Measurements from ENCODE around the gene HLA-DMB.

Gene HLA-DMB

GRCh38 chr6:32982702-32983492 lies 42.1 kb upstream of the HLA-DMB start:
- CTCF ChIA-PET: interaction anchor here (0.7 to 10.5 kb wide), 16 partner anchors 9 to 266 kb away, joined by 3 to 167 read pairs (median 15); partner anchors contain the start of genes HLA-DMB and TAP2
- POLR2A ChIA-PET: interaction anchor here (0.7 to 12.5 kb wide), 6 partner anchors 11 to 89 kb away, joined by 3 to 271 read pairs (median 18); partner anchors contain the start of genes BRD2 and HLA-DMB
- no peak for DNase-seq (ENCODE audit: extremely low spot score)
- TF ChIP-seq CTCF (IDR thresholded peaks at IDR 0.05; ENCODE audit: control extremely low read depth, extremely low read depth, low read depth, missing control alignments): no peak

- POLR2A ChIA-PET: interaction anchor here (0.7 to 12.5 kb wide), 4 partner anchors 10 to 88 kb away, joined by 3 to 271 read pairs (median 27); partner anchors contain the start of genes BRD2 and HLA-DMB
- CTCF ChIA-PET: interaction anchor here (0.7 to 10.5 kb wide), 6 partner anchors 10 to 144 kb away, joined by 3 to 167 read pairs (median 6); partner anchors contain the start of gene TAP2
- no peak for TF ChIP-seq CTCF (IDR thresholded peaks at IDR 0.05; ENCODE audit: control extremely low read depth, extremely low read depth, low read depth, missing control alignments)
- DNase-seq (ENCODE audit: extremely low spot score): no peak
These were observed 41.4 kb upstream of the HLA-DMB start for GRCh38 chr6:32982084-32982701.

GRCh38 chr6:32980488-32981038 lies 39.7 kb upstream of the HLA-DMB start:
- CTCF ChIA-PET: interaction anchor here (1.0 to 10.5 kb wide), 11 partner anchors 8 to 142 kb away, joined by 3 to 167 read pairs (median 6); partner anchors contain the start of genes HLA-DMB and TAP2
- no peak for DNase-seq (ENCODE audit: extremely low spot score)
- no peak for TF ChIP-seq CTCF (IDR thresholded peaks at IDR 0.05; ENCODE audit: control extremely low read depth, extremely low read depth, low read depth, missing control alignments)
- POLR2A ChIA-PET: interaction anchor here (1.1 to 12.5 kb wide), 6 partner anchors 9 to 268 kb away, joined by 3 to 271 read pairs (median 10); partner anchors contain the start of genes BRD2 and HLA-DMB

- TF ChIP-seq CTCF (IDR thresholded peaks at IDR 0.05; ENCODE audit: control extremely low read depth, extremely low read depth, low read depth, missing control alignments): no peak
- POLR2A ChIA-PET: interaction anchor here (0.7 to 12.5 kb wide), 9 partner anchors 8 to 269 kb away, joined by 3 to 271 read pairs (median 4); partner anchors contain the start of genes BRD2, HLA-DMB, PSMB9 and TAP1
- DNase-seq (ENCODE audit: extremely low spot score): no peak
- CTCF ChIA-PET: interaction anchor here (1.0 to 10.5 kb wide), 11 partner anchors 8 to 142 kb away, joined by 3 to 167 read pairs (median 6); partner anchors contain the start of genes HLA-DMB and TAP2
These were observed 39.1 kb upstream of the HLA-DMB start for GRCh38 chr6:32979720-32980487.

- ChIA-PET POLR2A (interaction anchor here (1.2 to 1.8 kb wide), 3 partner anchors 12 to 44 kb away, joined by 3 to 4 read pairs (median 4); partner anchors contain the start of gene HLA-DMA), CTCF (interaction anchor here (1.0 to 1.3 kb wide), 4 partner anchors 23 to 110 kb away, joined by 3 to 6 read pairs (median 3); partner anchors contain the start of gene HLA-DMB)
- DNase-seq (ENCODE audit: extremely low spot score): no peak
- TF ChIP-seq CTCF (IDR thresholded peaks at IDR 0.05; ENCODE audit: control extremely low read depth, extremely low read depth, low read depth, missing control alignments): no peak
These were observed 37.1 kb upstream of the HLA-DMB start for GRCh38 chr6:32977953-32978324.

All from GM10248 (cell line).